HEK293 (cell line): ENCODE results near the gene DBH.

Source experiments
- CTCF ChIA-PET: fragments of 350-600 bp; formaldehyde crosslinking; extraction: SDS; loops from one replicate; lab custom pipeline; 2021; ENCODE audit warnings: antibody characterized with exemption; lab: Yijun Ruan, JAX
- POLR2A ChIA-PET: fragments of 300-600 bp; formaldehyde crosslinking; extraction: SDS; loops from one replicate; lab custom pipeline; 2020; ENCODE audit warnings: antibody characterized with exemption, inconsistent platforms; lab: Yijun Ruan, JAX
- H3K27ac ChIP-seq: fragments of 200-500 bp; sonication (Bioruptor generic); 2 replicates; pipeline ENCODE4 v1.5.1; 2014; ENCODE audit warnings: low read depth, low read length, control low read depth, inconsistent platforms; ENCODE audit errors: extremely low read depth
- H3K36me3 ChIP-seq, 2 experiments: fragments of 200-500 bp in 1 of 2; sonication (Bioruptor generic) in 1 of 2; 1 replicate in 1 of 2; 2 replicates in 1 of 2; pipeline ENCODE4 v1.5.1; 2014 to 2017; ENCODE audit warnings: inconsistent platforms in 2 of 2, low read length in 2 of 2; ENCODE audit not compliant: control insufficient read depth in 2 of 2, insufficient read depth in 1 of 2
- H3K4me1 ChIP-seq: fragments of 200-500 bp; sonication (Bioruptor generic); 2 replicates; pipeline ENCODE4 v1.5.1; 2014; ENCODE audit warnings: mild to moderate bottlenecking, low read length, inconsistent platforms; ENCODE audit not compliant: control insufficient read depth, insufficient read depth
- H3K4me3 ChIP-seq: 2 replicates; pipeline ENCODE4 v1.5.1; 2011; ENCODE audit warnings: low read depth, mild to moderate bottlenecking, control low read depth, low read length, moderate library complexity
- H3K9me3 ChIP-seq: fragments of 200-500 bp; sonication (Bioruptor generic); 2 replicates; pipeline ENCODE4 v1.5.1; 2014; ENCODE audit warnings: low read depth, low read length, inconsistent platforms; ENCODE audit not compliant: control insufficient read depth, insufficient read depth
- KLF9 ChIP-seq: fragments of 450-650 bp; formaldehyde crosslinking; IDR thresholded peaks from 2 replicates; pipeline ENCODE4 v1.5.1; 2016; ENCODE audit warnings: missing biosample characterization, missing genetic modification characterization, low read depth
- MYNN ChIP-seq: fragments of 450-650 bp; formaldehyde crosslinking; IDR thresholded peaks from 2 replicates; pipeline ENCODE4 v1.5.1; 2016; ENCODE audit warnings: missing biosample characterization, missing genetic modification characterization, borderline replicate concordance
- YY2 ChIP-seq: fragments of 450-650 bp; formaldehyde crosslinking; IDR thresholded peaks from 2 replicates; pipeline ENCODE4 v1.5.1; 2016; ENCODE audit warnings: missing biosample characterization, missing genetic modification characterization
- ZFHX2 ChIP-seq: fragments of 450-650 bp; formaldehyde crosslinking; conservative IDR thresholded peaks from 2 replicates; pipeline ENCODE4 v1.5.1; 2016; ENCODE audit warnings: missing biosample characterization, missing genetic modification characterization
- ZNF274 ChIP-seq, 2 experiments: fragments of 200-500 bp in 1 of 2; fragments of 450-650 bp in 1 of 2; sonication (Bioruptor generic) in 1 of 2; formaldehyde crosslinking in 1 of 2; IDR thresholded peaks; 2 replicates each; pipeline versions ENCODE4 v1.5.1 to v1.6.1; 2014 to 2016; ENCODE audit warnings: borderline replicate concordance in 1 of 2, inconsistent platforms in 1 of 2, low read length in 1 of 2, missing biosample characterization in 1 of 2, missing genetic modification characterization in 1 of 2
- ZNF324 ChIP-seq: fragments of 450-650 bp; formaldehyde crosslinking; IDR thresholded peaks from 2 replicates; pipeline ENCODE4 v1.5.1; 2016; ENCODE audit warnings: missing biosample characterization, missing genetic modification characterization
- ZNF391 ChIP-seq: fragments of 450-650 bp; formaldehyde crosslinking; IDR thresholded peaks from 2 replicates; pipeline ENCODE4 v1.5.1; 2016; ENCODE audit warnings: low read depth, missing biosample characterization, missing genetic modification characterization, borderline replicate concordance
- ZNF600 ChIP-seq: fragments of 450-650 bp; formaldehyde crosslinking; IDR thresholded peaks from 2 replicates; pipeline ENCODE4 v1.5.1; 2016; ENCODE audit warnings: missing biosample characterization, missing genetic modification characterization
- ZNF621 ChIP-seq: fragments of 450-650 bp; formaldehyde crosslinking; IDR thresholded peaks from 2 replicates; pipeline ENCODE4 v1.5.1; 2017; ENCODE audit warnings: missing biosample characterization, missing genetic modification characterization
- ZNF626 ChIP-seq: fragments of 450-650 bp; sonication (Bioruptor Pico); formaldehyde crosslinking; IDR thresholded peaks from 2 replicates; pipeline ENCODE4 v1.5.1; 2018; ENCODE audit warnings: missing biosample characterization, missing genetic modification characterization, inconsistent platforms
- TF ChIP-seq, protein P1 (sequence below): fragments of 450-650 bp; formaldehyde crosslinking; conservative IDR thresholded peaks from 2 replicates; pipeline ENCODE4 v1.5.1; 2016; ENCODE audit warnings: low read depth, missing biosample characterization, missing genetic modification characterization
- TF ChIP-seq, protein P2 (sequence below): fragments of 450-650 bp; IDR thresholded peaks from 2 replicates; pipeline ENCODE4 v1.5.1; 2018; ENCODE audit warnings: missing biosample characterization, missing genetic modification characterization
- TF ChIP-seq, protein P3 (sequence below): fragments of 450-650 bp; formaldehyde crosslinking; IDR thresholded peaks from 2 replicates; pipeline ENCODE4 v1.5.1; 2016; ENCODE audit warnings: missing biosample characterization, missing genetic modification characterization
- TF ChIP-seq, protein P4 (sequence below): fragments of 450-650 bp; formaldehyde crosslinking; IDR thresholded peaks from 2 replicates; pipeline ENCODE4 v1.5.1; 2016; ENCODE audit warnings: missing biosample characterization, missing genetic modification characterization, borderline replicate concordance

DBH gene

DNA sequence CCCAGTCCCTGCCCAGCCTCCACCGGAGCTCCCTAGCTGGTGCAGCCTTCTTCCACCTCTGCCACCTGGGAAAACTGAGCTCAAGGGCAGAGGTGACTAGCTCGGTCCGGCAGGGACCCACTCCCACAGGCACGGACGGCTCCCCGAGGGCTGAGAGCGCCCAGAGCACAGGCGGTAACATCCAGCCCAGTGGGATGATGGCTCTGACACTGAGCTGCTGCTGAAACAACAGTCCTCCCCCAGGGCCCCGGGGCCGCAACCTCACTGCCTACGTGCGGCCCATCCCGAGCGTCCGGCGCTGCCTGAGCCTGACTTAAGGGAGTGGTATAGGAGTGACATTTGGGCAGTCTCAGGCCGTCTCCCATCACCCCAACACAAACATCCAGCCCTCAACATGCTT, 30.7 kb upstream of the DBH start:
- ChIA-PET POLR2A (no interaction called here), CTCF (interaction anchor here (0.7 to 3.2 kb wide), 5 partner anchors 14 to 138 kb away, joined by 3 to 15 read pairs (median 4); no protein-coding TSS in a partner anchor)
- H3K4me1 ChIP-seq, result no peaks in the 10 kb centered on the region
- H3K4me3 ChIP-seq, result no peak overlapping the region
- no peak for TF ChIP-seq ZNF626
- no peak for TF ChIP-seq ZNF600 (tag by site-specific recombination)
- TF ChIP-seq, protein P1, sequence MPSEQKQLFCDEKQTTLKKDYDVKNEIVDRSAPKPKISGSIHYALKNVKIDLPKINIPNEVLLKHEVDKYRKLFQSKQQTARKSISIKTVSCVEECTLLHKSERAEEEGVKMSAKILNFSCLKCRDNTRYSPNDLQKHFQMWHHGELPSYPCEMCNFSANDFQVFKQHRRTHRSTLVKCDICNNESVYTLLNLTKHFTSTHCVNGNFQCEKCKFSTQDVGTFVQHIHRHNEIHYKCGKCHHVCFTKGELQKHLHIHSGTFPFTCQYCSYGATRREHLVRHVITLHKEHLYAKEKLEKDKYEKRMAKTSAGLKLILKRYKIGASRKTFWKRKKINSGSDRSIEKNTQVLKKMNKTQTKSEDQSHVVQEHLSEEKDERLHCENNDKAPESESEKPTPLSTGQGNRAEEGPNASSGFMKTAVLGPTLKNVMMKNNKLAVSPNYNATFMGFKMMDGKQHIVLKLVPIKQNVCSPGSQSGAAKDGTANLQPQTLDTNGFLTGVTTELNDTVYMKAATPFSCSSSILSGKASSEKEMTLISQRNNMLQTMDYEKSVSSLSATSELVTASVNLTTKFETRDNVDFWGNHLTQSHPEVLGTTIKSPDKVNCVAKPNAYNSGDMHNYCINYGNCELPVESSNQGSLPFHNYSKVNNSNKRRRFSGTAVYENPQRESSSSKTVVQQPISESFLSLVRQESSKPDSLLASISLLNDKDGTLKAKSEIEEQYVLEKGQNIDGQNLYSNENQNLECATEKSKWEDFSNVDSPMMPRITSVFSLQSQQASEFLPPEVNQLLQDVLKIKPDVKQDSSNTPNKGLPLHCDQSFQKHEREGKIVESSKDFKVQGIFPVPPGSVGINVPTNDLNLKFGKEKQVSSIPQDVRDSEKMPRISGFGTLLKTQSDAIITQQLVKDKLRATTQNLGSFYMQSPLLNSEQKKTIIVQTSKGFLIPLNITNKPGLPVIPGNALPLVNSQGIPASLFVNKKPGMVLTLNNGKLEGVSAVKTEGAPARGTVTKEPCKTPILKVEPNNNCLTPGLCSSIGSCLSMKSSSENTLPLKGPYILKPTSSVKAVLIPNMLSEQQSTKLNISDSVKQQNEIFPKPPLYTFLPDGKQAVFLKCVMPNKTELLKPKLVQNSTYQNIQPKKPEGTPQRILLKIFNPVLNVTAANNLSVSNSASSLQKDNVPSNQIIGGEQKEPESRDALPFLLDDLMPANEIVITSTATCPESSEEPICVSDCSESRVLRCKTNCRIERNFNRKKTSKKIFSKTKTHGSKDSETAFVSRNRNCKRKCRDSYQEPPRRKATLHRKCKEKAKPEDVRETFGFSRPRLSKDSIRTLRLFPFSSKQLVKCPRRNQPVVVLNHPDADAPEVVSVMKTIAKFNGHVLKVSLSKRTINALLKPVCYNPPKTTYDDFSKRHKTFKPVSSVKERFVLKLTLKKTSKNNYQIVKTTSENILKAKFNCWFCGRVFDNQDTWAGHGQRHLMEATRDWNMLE (tag by site-specific recombination), result no peak
- no peak for TF ChIP-seq ZNF621
- no peak for TF ChIP-seq KLF9 (tag by site-specific recombination)
- TF ChIP-seq, protein P2, sequence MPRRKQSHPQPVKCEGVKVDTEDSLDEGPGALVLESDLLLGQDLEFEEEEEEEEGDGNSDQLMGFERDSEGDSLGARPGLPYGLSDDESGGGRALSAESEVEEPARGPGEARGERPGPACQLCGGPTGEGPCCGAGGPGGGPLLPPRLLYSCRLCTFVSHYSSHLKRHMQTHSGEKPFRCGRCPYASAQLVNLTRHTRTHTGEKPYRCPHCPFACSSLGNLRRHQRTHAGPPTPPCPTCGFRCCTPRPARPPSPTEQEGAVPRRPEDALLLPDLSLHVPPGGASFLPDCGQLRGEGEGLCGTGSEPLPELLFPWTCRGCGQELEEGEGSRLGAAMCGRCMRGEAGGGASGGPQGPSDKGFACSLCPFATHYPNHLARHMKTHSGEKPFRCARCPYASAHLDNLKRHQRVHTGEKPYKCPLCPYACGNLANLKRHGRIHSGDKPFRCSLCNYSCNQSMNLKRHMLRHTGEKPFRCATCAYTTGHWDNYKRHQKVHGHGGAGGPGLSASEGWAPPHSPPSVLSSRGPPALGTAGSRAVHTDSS (tag by site-specific recombination), result no peak
- TF ChIP-seq YY2 (tag by site-specific recombination), result no peak
- no peak for TF ChIP-seq ZNF391
- no peaks in the 10 kb centered on the region for H3K36me3 ChIP-seq
- H3K27ac ChIP-seq, result no peak overlapping the region
- H3K9me3 ChIP-seq, result no peaks in the 10 kb centered on the region

DNA sequence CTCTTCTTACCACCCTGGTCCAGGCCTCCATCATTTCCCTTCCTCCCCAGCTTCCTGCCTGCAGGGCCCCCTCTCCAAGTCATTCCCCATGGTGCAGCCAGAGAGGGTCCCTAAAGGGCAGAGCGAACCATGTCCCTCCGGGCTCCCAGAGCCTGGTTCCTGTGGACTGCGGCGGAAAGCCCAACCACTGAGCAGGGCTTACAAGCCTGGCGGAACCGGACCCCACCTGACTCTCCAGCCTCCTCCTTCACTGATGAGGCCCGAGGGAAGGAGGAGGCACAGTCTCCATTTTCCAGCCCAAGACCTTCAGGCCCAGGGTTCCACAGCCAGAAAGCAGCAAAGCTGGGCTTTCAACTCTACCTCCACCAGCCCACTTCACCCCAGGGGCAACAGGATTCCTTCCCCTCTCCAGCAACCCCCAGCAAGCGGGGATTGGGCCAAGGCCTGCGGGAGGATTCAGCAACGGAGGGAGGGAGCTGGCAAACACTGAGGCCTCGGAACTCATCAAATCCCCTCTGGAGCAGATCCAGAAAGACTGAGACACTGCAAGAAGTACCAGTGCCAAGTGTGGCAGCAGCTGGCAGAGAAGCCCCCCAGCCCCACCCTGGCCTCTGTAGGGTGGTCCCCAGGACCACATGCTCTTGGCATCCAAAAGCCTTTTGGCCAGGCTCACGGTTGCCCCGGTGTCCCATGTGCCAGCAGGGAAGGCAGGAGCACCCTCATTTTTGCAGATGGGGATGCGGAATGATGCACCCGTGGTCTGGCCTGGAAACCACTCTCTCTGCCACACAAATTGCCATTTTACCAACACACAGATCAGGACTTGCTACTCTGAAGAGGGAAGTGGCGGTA, 30.1 kb upstream of the DBH start:
- Histone ChIP-seq H3K27ac (no peak overlapping the region), H3K4me3 (no peak overlapping the region), H3K36me3 (no peaks in the 10 kb centered on the region), H3K4me1 (no peaks in the 10 kb centered on the region), H3K9me3 (no peaks in the 10 kb centered on the region)
- TF ChIP-seq, protein P3, sequence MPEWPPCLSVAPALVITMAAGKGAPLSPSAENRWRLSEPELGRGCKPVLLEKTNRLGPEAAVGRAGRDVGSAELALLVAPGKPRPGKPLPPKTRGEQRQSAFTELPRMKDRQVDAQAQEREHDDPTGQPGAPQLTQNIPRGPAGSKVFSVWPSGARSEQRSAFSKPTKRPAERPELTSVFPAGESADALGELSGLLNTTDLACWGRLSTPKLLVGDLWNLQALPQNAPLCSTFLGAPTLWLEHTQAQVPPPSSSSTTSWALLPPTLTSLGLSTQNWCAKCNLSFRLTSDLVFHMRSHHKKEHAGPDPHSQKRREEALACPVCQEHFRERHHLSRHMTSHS (tag by site-specific recombination), result no peak
- no peak for TF ChIP-seq ZNF274 (IDR thresholded peaks at IDR 0.05; ENCODE audit: low read length)
- no peak for TF ChIP-seq ZNF274 (tag by site-specific recombination; IDR thresholded peaks at IDR 0.05; ENCODE audit: borderline replicate concordance)
- TF ChIP-seq ZNF324 (tag by site-specific recombination), result no peak
- ChIA-PET POLR2A (no interaction called here), CTCF (interaction anchor here (0.7 to 1.2 kb wide), 2 partner anchors 56 to 119 kb away, joined by 3 to 4 read pairs; no protein-coding TSS in a partner anchor)

DNA sequence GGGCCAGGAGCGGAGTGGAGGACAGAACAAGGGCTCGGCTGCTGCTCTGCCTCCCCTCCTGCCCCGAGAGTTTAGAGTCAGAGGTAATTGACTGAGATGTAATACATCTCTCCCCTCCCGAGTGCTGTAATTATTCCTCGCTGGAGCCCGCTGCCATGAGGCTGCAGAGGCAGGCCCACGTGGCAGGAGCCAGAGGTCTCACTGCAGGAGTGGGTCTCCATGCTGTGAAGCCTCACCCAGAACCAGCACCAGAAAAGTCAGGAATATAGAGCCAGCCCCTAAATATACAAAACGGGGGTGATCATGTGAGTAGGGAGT, 29.5 kb upstream of the DBH start:
- Histone ChIP-seq H3K36me3 (no peaks in the 10 kb centered on the region), H3K4me1 (no peaks in the 10 kb centered on the region), H3K9me3 (no peaks in the 10 kb centered on the region), H3K4me3 (no peak overlapping the region), H3K27ac (no peak overlapping the region)
- CTCF ChIA-PET, result interaction anchor here (1.2 kb wide), 1 partner anchor 55 kb away, joined by 4 read pairs; no protein-coding TSS in a partner anchor
- POLR2A ChIA-PET, result no interaction called here
- TF ChIP-seq, protein P4, sequence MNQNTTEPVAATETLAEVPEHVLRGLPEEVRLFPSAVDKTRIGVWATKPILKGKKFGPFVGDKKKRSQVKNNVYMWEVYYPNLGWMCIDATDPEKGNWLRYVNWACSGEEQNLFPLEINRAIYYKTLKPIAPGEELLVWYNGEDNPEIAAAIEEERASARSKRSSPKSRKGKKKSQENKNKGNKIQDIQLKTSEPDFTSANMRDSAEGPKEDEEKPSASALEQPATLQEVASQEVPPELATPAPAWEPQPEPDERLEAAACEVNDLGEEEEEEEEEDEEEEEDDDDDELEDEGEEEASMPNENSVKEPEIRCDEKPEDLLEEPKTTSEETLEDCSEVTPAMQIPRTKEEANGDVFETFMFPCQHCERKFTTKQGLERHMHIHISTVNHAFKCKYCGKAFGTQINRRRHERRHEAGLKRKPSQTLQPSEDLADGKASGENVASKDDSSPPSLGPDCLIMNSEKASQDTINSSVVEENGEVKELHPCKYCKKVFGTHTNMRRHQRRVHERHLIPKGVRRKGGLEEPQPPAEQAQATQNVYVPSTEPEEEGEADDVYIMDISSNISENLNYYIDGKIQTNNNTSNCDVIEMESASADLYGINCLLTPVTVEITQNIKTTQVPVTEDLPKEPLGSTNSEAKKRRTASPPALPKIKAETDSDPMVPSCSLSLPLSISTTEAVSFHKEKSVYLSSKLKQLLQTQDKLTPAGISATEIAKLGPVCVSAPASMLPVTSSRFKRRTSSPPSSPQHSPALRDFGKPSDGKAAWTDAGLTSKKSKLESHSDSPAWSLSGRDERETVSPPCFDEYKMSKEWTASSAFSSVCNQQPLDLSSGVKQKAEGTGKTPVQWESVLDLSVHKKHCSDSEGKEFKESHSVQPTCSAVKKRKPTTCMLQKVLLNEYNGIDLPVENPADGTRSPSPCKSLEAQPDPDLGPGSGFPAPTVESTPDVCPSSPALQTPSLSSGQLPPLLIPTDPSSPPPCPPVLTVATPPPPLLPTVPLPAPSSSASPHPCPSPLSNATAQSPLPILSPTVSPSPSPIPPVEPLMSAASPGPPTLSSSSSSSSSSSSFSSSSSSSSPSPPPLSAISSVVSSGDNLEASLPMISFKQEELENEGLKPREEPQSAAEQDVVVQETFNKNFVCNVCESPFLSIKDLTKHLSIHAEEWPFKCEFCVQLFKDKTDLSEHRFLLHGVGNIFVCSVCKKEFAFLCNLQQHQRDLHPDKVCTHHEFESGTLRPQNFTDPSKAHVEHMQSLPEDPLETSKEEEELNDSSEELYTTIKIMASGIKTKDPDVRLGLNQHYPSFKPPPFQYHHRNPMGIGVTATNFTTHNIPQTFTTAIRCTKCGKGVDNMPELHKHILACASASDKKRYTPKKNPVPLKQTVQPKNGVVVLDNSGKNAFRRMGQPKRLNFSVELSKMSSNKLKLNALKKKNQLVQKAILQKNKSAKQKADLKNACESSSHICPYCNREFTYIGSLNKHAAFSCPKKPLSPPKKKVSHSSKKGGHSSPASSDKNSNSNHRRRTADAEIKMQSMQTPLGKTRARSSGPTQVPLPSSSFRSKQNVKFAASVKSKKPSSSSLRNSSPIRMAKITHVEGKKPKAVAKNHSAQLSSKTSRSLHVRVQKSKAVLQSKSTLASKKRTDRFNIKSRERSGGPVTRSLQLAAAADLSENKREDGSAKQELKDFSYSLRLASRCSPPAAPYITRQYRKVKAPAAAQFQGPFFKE (tag by site-specific recombination), result no peak
- TF ChIP-seq ZFHX2 (tag by site-specific recombination) (no peak), MYNN (tag by site-specific recombination) (no peak)
